ENCODE measurements around the gene CCND2.
"Not testable (repeated sequence)": the region's sequence is repeated elsewhere in the genome, so short reads cannot be mapped to it uniquely, and the experiment has no call there.

Gene CCND2

GRCh38 chr12:4273652-4274395, at the start of gene CCND2:
CCND2 (plus strand) TSS chr12:4273762; CDS start chr12:4274041, 279 bp downstream.
- no peak for DNase-seq (ENCODE audit: low spot score)

GRCh38 chr12:4224206-4224889, 49.2 kb upstream of the CCND2 start:
- DNase-seq (ENCODE audit: low spot score) = no peak

- no peak for DNase-seq (ENCODE audit: low spot score)
Measured at GRCh38 chr12:4225571-4225970, 48.0 kb upstream of the CCND2 start.

GRCh38 chr12:4227046-4227445, 46.5 kb upstream of the CCND2 start:
- DNase-seq (ENCODE audit: low spot score) = no peak

- no peak for DNase-seq (ENCODE audit: low spot score)
Measured at GRCh38 chr12:4228122-4228580, 45.4 kb upstream of the CCND2 start.

- no peak for DNase-seq (ENCODE audit: low spot score)
Measured at GRCh38 chr12:4230526-4230925, 43.0 kb upstream of the CCND2 start.

GRCh38 chr12:4238577-4238976, 35.0 kb upstream of the CCND2 start:
- DNase-seq (ENCODE audit: low spot score) = no peak

- no peak for DNase-seq (ENCODE audit: low spot score)
Measured at GRCh38 chr12:4239746-4240145, 33.8 kb upstream of the CCND2 start.

GRCh38 chr12:4240161-4240783, 33.3 kb upstream of the CCND2 start:
- DNase-seq (ENCODE audit: low spot score) = no peak

GRCh38 chr12:4240981-4241380, 32.6 kb upstream of the CCND2 start:
- no peak for DNase-seq (ENCODE audit: low spot score)

- DNase-seq (ENCODE audit: low spot score) = no peak
Measured at GRCh38 chr12:4241592-4241991, 32.0 kb upstream of the CCND2 start.

- DNase-seq (ENCODE audit: low spot score) = no peak
Measured at GRCh38 chr12:4242595-4242994, 31.0 kb upstream of the CCND2 start.

GRCh38 chr12:4243091-4243490, 30.5 kb upstream of the CCND2 start:
- no peak for DNase-seq (ENCODE audit: low spot score)

- DNase-seq (ENCODE audit: low spot score) = not testable (repeated sequence)
Measured at GRCh38 chr12:4243491-4244100, 30.0 kb upstream of the CCND2 start.

- no peak for DNase-seq (ENCODE audit: low spot score)
Measured at GRCh38 chr12:4244868-4245267, 28.7 kb upstream of the CCND2 start.

- no peak for DNase-seq (ENCODE audit: low spot score)
Measured at GRCh38 chr12:4245446-4245845, 28.1 kb upstream of the CCND2 start.

GRCh38 chr12:4246116-4246515, 27.4 kb upstream of the CCND2 start:
- DNase-seq (ENCODE audit: low spot score) = no peak

GRCh38 chr12:4250691-4251090, 22.9 kb upstream of the CCND2 start:
- DNase-seq (ENCODE audit: low spot score) = no peak

- DNase-seq (ENCODE audit: low spot score) = no peak
Measured at GRCh38 chr12:4251216-4251891, 22.2 kb upstream of the CCND2 start.

GRCh38 chr12:4251967-4252366, 21.6 kb upstream of the CCND2 start:
- no peak for DNase-seq (ENCODE audit: low spot score)

- DNase-seq (ENCODE audit: low spot score) = no peak
Measured at GRCh38 chr12:4252601-4253000, 21.0 kb upstream of the CCND2 start.

Data from NAMALWA (cell line).